Stimulated activated CD4-positive, alpha-beta T cell treated with anti-CD3 and anti-CD28 coated beads, Interleukin-4, amount 100 ng/mL, for 24 hours (primary cell): ENCODE data around the gene CCDC92.

Experiments
- DNase-seq: peaks from one replicate; pipeline ENCODE4 v3.0.0-alpha.2; 2020

CCDC92 gene

DNA sequence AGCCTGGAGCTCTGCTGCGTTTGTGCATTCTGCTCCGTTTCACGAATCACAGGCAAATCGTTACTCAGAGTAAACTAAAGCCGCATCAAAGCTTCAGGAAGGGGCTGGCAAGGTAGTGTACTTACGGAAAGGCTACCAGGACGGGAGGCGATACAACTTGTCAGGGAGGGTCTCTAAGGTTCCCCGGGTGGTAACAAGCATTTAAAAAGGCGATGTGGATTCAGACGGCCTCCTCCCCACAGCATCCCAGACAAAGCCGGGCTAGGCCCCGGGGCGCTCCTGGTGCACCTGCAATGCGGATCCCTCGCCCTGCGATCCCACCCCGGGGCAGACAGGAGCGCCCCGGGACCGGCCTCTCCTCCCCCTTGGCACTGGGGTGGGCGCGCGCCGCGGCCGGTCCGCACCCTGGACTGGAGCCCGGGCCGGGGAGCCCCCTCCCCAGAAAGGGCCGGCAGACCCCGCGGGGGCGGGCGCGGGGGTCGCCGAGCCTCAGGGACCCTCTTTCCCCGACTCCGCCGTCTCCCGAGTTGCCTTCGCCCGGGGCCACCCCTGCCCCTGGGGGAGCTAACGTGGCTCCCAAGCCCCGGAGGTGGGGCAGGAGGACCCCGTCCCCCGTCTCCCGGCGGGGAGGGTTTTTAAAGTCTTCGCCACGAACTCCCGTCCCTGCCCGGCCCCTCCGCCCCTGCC lies 718 bp downstream of the CCDC92 start:
- peak; percentile 42 for DNase-seq

DNA sequence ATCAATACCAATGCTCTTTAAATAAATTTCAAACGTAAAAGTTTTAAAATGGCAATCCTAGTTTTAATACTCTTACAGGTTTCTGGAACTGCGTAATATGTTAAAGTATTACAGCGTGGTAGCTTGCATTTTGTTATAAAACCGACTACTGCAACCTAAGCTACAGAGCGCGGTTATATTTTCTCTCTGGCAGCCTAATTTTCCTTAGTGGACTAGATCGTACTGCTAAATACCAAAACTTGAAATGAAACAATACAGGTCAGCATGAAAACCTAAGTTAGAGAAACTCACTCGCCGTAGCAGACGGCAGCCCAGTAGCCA lies 1.2 kb downstream of the CCDC92 start:
- no peak for DNase-seq

DNA sequence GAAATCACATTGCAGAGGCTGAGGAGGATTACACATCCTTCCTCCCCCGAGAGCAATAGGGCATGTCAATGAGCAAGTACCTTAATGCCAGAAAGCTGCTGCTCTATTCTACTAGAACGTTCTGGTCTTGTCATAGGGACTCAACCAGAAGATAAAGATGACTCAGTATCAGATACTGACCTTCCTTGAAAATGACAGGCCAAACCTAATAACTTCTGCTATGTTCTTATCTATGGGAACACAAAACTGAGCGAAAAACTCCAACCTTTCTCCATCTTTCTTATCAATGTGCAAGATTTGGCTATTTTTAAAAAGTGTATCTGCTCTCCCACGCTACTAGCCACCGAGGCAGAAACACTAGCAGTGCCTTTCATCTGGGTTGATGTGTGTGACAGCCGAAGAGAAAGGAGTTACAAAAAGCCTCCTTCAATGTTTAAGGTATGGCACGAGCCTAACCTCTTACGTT lies 5.5 kb downstream of the CCDC92 start:
- no peak for DNase-seq

DNA sequence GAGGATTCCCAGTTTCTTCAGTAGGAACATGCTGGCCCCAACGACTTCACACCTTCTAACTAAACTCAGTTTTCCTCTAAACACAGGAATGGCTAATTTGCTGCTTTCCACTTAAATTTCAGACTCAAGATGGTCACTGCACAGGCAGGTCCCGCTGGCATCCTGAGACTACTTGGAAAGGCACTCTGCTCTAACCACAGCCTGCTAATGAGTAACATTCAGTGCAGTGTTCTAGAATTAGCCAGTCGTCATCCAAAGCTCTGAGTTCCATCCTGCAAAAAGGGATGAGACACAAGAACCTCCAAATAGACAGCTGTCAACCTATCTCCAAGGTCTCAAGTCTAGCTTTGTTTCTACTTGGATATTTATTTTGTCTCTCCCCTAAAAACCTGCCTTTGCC lies 6.0 kb downstream of the CCDC92 start:
- no peak for DNase-seq

DNA sequence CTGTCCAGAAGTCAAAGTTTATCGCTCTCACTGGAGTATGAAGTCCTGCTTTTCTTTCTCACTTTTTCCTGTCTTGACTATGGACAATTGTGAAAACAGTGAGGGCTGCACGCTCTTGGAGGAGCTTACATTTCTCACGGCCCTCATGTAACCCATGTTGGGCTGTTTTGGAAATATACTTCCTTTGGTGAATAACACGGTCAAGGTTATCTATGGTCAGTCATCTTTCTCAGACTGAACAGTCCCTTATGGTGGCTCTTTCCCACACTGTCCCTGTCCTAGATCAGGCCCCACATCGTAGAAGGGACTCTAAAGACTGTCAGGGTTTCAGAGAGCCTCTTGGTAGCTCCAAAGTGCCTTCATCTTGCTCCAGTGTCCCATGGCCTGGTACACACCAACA lies 7.2 kb downstream of the CCDC92 start:
- no peak for DNase-seq

DNA sequence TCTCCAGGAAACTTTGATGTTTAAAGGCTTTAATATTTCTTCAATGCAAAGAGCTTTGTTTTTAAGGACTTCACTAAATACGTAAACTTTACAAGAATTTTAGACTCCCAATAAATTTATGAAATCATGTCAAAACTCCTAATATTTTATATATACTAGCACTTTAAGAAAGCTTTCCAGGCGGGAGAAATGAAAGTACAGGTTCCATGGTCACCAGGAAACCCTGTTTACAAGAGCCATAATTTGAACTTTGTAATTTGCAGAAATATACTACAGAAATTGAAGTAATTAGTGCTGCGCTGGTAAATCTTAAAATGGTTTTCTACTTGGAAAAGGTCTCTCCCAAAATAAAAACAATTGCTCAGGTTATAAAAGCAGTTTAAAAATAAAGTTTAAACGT lies 8.8 kb downstream of the CCDC92 start:
- no peak for DNase-seq

DNA sequence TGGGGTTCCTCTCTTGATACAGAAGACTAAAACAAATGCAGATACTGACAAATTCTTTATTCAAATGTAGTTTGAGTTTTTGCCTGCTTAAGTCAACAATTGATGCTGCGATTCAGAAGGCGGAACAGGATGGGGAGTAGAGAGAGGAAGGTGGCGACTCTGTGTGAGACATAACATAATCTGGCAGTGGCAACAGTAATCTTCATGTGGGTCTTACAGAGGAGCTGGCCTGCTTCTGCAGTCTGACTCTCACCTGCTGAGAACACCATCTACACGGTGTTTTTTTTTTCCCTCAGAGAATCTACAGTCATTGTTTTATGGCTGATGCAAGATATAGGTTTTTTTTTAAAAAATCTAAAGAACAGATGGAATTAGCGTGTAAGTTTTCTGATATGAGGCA lies 10.1 kb downstream of the CCDC92 start:
- no peak for DNase-seq

DNA sequence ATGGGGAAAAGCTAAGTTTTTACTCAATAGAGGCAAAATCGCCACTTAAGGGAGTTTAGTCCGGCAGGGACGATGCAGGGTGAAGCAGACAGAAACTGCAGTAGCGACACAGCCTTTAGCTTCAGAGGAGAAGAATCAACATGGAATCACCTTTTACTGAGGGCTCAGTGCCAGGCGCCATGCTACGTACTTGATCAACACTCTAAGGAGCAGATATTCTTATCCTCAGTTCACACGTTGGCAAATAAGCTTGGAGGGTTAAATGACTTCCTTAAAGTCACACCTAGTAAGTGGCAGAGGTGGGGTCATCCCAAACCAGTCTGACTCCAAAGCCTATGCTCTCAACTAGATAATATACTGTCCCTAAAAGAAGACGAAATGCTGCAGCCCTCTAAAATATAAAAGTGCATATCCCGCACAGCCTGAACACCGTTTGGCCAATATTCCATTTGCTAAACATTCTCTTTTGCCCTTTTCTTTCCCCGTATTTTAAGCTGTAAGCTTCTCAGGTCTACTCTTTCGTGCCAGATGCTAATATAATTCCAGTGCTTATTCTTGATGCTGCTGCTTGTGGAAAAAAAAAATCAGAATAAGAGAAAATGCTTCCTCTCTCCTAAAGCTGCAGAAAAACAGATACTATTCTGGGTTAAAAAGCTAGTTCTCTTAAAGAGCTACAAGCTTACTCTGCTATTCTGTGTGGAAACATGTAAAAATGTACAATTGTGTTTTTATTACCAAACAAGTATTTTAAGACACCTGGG lies 10.9 kb downstream of the CCDC92 start:
- no peak for DNase-seq

DNA sequence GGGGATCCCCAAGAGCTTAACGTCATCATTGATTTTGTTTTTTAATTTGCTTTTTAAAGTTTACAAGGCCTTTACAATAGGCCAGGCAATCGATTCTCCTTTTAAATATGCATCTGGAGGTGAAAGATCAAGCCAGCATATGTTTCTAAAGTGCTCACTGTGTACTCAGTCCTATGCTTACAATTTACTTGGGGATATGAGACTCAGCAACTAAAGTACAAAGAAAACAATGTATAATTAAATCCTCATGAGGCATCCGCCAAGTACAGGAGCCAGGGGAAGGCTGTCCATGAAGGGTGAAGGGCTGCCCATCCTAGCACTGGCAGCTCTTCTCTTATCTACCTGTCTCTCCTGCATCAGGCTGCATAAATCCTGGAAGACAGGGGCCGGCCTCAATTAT lies 11.8 kb downstream of the CCDC92 start:
- no peak for DNase-seq

DNA sequence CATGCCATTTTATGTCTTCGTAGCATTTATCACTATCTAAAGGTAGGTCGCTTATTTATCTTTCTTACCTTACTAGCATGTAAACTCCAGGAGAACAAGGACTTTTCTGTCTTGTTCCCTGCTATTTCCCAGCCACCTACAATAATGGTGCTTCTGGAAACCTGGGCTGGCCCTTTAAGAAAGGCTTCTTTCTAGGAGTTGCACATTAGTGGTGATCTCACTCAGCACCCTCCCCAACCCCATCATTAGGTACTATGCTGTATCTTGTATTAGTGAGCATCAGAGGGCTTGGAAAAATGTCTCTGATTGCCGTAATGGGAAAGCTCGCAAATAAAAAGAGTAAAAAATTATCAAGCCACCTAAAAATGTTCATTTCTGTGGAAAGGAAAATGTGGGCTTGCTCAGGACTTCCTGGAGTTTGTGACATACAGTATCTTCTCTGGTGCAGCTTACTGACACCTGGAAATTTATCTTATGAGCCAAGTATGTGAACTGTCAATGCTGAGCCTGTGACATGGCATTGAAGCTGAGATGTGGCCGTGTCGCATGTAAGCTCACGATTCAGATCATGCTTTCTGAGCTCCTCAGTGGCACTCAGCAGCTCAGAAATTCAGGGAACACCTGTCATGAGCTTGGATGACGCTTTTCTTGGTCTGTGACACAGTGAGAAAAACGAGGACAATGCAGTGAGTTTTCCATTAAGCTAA lies 12.4 kb downstream of the CCDC92 start:
- no peak for DNase-seq

DNA sequence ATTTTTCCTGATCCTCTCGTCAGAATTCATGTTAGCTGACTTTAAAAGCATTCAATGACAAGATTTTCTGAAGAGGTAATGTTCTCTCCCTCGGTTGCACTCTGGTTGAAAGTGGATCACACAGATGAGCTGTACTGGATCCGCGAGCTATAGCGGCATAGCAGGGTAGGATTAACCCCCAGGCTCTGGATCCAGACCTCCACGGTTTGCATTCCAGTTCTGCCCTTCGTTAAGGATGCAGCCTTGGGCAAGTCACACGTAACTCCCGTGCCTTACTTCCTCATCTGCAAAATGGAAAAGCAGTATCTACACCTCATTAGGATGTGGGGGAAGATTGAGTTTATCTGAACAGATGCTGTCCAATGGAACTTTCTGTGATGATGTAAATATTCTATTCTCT lies 13.8 kb downstream of the CCDC92 start:
- DNase-seq: no peak

DNA sequence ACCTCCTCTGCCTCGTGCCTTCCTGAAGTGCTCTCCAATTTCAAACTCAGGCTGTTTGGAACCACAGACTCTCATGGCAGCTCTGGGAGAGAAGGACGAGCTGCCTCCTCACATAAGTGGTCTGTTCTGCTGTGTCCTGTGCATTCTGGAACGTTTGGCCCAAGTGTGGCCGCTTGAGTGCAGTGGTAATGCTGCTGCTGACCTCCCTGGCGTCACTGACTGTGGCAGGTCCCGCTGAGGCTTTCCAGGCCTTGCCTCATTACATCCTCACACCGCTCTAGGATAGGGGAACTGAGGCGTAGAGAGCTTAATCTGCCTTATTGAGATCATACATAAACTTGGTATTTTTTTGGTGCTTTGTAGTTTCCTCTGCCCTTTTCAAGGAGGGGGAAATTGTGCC lies 14.2 kb downstream of the CCDC92 start:
- no peak for DNase-seq

DNA sequence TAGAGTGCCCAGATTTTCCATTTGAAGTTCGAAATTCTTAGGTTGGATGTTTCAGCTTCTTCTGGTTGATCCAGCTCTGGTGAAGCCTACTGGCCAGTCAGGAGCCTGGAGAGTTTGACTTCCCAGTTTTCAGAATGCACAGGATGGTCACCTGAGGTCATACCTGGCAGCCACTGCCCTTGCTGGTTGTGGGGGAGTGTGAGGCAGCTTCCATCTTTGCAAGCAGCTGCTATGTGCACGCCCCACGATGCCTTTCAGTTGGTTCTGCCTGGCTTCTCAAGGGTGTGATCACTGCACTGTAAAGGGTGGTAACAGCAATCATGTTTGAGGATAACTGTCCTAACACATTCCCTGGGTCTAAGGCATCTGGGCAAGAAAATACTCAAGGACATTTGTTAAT lies 15.4 kb downstream of the CCDC92 start:
- no peak for DNase-seq

DNA sequence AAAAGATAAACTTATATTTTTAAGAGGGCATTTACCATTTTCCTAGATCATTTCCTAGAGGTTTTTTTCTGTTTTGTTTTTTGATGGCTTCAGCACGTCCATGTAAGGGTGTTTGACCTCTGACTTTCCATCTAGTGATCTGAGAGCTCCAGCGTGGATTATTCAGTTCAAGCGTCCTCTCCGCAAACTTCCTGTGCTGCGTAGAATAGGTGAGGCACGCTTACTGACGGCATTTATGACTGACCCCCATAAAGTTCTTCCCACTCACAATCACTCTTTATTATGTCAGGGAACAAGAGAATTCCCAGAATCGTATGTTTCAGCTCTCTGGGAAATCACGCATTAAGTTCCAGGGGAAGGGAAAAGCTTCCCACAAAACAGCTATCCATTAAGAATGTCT lies 16.4 kb downstream of the CCDC92 start:
- no peak for DNase-seq

DNA sequence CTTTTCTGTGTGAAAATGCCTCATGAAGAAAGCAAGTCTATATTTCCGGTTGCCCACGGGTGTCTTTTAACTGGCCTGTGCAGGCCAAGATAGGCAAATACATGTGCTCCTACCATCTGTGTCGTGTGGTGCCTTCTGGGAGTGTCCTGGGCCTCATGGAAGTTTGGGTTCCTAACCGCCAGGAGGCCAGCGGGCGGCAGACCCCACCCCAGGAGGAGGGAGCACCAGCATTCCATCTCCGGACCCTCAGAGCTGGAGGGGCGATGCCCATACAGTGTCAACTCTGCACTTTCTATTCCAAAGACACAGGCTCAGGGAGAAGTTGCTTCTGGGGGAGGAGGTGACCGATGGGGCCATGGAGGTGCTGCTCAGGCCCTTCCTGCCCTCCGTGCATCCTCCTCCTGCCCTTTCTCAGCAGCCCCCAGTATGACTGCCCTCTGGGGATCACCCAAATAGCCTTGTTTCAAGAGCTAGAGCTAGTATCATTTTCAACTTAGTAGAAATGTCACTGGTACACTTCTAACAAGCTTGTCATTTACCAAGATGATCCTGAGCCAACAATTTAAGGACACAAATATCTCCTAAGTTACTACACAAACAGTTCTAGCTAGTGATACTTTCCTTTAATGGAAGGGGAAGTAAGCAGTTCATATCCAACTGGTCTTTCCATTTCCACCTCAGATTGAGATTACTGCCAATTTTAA lies 17.8 kb downstream of the CCDC92 start:
- no peak for DNase-seq

DNA sequence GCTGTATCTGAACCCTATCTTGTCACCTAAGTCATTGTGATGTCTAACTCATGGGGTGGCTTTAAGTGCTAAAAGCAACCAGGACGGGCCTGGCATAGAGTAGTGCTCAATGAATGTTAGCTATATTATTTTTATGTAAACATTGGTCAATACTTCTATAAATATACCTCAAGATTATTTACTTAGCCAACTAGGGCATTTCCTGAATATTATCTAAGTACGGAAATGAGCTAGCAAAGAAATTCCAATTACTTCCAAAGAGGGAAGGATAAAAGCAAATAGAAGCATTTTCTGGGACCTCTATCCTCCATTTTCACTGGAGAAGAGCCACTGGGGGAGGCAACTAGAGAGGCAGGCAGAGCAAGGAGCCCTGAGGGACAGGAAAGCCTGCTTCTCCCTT lies 20.6 kb downstream of the CCDC92 start:
- no peak for DNase-seq

DNA sequence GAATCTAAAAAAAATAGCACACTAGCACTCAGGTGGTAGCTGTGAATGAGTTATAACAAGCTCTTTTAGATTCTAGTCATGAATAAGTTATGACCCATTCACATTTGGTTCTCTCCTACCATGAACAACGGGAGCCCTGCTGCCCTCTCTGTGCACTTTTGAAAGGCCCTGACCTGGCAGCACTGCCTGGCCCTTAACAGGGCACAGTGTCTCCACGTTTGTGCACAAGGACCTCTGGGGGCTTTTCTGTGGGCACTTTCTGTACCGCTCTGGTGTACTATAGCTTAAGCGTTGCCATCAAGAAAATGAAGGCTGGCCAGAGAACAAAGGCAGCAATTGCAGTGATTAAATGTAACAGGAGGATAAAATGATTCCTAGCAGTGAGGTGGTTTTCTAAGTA lies 21.2 kb downstream of the CCDC92 start:
- no peak for DNase-seq

DNA sequence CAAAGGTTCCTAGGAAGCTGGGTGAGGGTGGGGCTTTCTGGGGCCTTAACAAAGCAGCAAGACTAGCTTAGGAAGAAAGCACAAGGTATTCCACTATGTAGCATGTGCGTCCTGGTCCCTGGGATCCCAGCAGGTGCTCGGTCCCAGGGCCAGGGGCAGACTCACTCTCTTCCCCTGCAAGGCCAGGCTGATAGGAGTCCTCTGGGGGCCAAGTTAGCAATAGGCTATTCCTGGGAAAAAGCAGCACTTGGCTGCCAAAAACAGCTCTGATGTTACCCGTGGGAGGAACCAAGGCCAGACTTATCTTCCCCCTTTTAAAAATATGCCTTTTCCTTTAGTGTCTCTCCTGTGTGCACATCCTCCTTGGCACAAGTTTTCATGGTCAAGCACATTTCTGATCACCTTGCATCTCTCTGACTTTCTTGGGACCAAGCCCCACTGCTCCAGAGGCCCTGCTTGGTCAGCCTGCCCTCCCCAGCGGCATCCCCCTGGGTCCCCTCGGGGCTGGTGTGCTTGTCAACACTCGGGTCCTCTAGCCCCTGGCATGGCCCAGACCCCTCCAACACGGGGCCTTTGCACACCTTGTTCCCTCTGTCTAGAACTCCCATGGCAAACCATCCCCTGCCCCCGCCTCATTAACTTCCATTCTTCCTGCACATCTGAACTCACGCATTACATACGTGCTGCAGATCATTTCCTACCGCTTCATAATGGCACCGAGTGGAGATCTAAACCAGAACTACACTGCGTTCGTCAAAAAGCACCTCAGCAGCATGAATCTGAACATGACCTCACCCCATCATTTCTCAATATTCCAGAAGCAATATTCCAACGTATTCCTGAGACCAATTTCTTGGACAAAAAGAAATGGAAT lies 21.9 kb downstream of the CCDC92 start:
- no peak for DNase-seq

DNA sequence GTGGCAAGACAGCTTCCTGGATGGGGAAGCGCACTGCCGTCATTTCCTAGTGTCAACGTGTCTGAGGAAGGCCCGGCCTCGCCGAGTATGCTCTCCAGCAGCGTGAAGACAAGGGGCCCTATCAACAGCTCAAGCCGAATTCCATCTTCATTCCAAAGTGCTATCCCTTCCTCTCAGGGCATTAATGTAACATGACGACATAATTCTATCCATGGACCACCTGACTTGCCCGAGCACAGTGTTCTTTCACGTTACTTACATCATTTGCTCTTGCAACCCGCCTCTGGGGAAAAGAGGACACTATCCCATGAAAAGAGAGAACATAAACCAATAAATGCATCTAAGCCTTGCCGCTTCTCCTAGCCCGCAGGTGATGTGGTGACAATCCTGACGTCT lies 22.9 kb downstream of the CCDC92 start:
- no peak for DNase-seq

DNA sequence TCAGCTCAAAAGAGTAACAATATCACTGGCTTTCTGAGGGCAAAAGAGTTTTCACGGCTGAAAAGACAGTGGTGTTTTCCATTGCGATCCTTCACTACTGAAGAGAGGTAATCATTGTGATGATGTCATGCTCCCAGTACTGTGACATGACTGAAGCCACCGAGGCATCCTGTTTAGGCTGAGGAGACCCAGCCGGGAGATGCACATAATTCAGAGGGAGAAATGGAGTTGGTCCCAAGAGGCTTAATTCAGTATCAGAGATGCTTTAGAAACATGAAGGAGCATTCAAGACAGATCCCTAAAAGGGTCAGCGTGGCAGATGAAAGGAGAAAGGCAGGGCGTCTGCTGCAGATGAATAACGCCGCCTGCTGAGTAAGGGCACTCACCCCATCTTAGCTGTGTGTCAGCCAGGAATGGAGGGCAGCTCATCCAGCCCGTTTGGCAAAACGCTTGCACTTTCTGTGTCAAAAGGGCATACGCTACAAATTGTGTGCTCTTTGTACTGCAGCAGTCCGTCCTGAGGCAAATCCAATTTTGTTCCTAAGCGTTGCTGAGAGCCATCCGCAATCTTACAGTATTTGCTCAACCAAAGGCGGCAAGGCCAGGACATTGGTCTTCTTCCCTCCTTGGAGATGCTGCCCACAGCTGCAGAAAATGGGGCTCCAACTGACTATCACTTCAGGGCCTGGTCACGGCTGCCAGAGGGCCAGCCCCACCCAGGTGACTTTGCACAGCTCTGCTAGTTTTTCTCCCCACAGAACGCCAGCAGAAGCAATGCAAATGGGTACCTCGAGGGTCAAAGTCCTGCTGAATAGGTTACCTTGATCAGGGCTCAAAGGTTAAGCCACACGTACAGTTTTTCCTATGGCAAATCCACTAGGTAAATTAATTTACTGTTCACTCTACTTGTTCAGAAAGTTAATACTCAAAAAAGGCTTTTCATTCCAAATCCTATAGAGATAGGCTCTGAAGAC lies 23.5 kb downstream of the CCDC92 start:
- DNase-seq: no peak

DNA sequence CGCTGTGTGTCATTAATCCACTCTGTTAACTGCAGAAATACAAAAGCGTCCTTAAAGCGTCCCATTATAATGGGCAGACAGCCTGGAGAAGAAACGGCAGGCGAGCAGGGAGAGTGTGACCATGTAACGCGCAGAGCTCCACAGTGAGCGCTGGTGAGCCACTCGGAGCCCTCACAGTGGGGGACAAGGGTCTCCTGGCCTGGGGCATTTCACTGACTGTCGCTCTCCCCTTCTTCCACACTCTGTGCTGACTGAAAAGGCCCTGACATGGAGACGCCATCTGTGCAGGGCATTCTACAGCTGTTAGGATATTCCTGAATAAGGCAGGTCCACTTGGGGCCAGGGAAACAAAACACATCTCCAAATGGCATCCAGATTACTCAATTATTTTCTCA lies 24.2 kb downstream of the CCDC92 start:
- no peak for DNase-seq
